ENCODE data around the gene SLC25A1.

SLC25A1 gene

GRCh38 chr22:19197997-19198865 is 19.7 kb upstream of the SLC25A1 start:
- H3K36me3 ChIP-seq (replicated peaks; ENCODE audit: low read depth, low read length), result no peaks in the 10 kb centered on the region
- H3K9ac ChIP-seq (ENCODE audit: low read length), result no peak overlapping the region
- H3K27me3 ChIP-seq (ENCODE audit: low read depth, low read length), result no peaks in the 10 kb centered on the region
- H2AFZ ChIP-seq (ENCODE audit: low read depth, low read length), result no peak overlapping the region
- no peak overlapping the region for H3K27ac ChIP-seq (ENCODE audit: low read length)
- H4K20me1 ChIP-seq (ENCODE audit: insufficient read depth, low read length), result no peaks in the 10 kb centered on the region
- H3K4me3 ChIP-seq (ENCODE audit: low read length), result no peak overlapping the region
- no peaks in the 10 kb centered on the region for H3K9me3 ChIP-seq (ENCODE audit: insufficient read depth, low read length)
- no peaks in the 10 kb centered on the region for H3K79me2 ChIP-seq (ENCODE audit: low read length)
- no peak overlapping the region for H3K4me2 ChIP-seq (ENCODE audit: low read length)
- H3K4me1 ChIP-seq (ENCODE audit: low read length), result no peaks in the 10 kb centered on the region
- TF ChIP-seq EZH2phosphoT487 (IDR thresholded peaks at IDR 0.05; ENCODE audit: low read depth), result no peak

GRCh38 chr22:19196841-19197612 is 18.5 kb upstream of the SLC25A1 start:
- H2AFZ ChIP-seq (ENCODE audit: low read depth, low read length), result no peak overlapping the region
- no peak overlapping the region for H3K4me2 ChIP-seq (ENCODE audit: low read length)
- TF ChIP-seq EZH2phosphoT487 (IDR thresholded peaks at IDR 0.05; ENCODE audit: low read depth) (no peak), CTCF (IDR thresholded peaks at IDR 0.05; ENCODE audit: low read depth, low read length) (no peak)
- no peaks in the 10 kb centered on the region for H3K36me3 ChIP-seq (replicated peaks; ENCODE audit: low read depth, low read length)
- no peaks in the 10 kb centered on the region for H3K27me3 ChIP-seq (ENCODE audit: low read depth, low read length)
- no peak overlapping the region for H3K27ac ChIP-seq (ENCODE audit: low read length)
- H3K9me3 ChIP-seq (ENCODE audit: insufficient read depth, low read length), result no peaks in the 10 kb centered on the region
- no peaks in the 10 kb centered on the region for H3K4me1 ChIP-seq (ENCODE audit: low read length)
- H4K20me1 ChIP-seq (ENCODE audit: insufficient read depth, low read length), result no peaks in the 10 kb centered on the region
- no peak overlapping the region for H3K4me3 ChIP-seq (ENCODE audit: low read length)
- H3K79me2 ChIP-seq (ENCODE audit: low read length), result no peaks in the 10 kb centered on the region
- H3K9ac ChIP-seq (ENCODE audit: low read length), result no peak overlapping the region

GRCh38 chr22:19195796-19196731 is 17.5 kb upstream of the SLC25A1 start:
- no peak overlapping the region for H3K4me2 ChIP-seq (ENCODE audit: low read length)
- no peaks in the 10 kb centered on the region for H3K27me3 ChIP-seq (ENCODE audit: low read depth, low read length)
- no peaks in the 10 kb centered on the region for H4K20me1 ChIP-seq (ENCODE audit: insufficient read depth, low read length)
- H2AFZ ChIP-seq (ENCODE audit: low read depth, low read length), result no peak overlapping the region
- H3K9me3 ChIP-seq (ENCODE audit: insufficient read depth, low read length), result no peaks in the 10 kb centered on the region
- H3K4me1 ChIP-seq (ENCODE audit: low read length), result no peaks in the 10 kb centered on the region
- H3K27ac ChIP-seq (ENCODE audit: low read length), result no peak overlapping the region
- no peaks in the 10 kb centered on the region for H3K36me3 ChIP-seq (replicated peaks; ENCODE audit: low read depth, low read length)
- H3K4me3 ChIP-seq (ENCODE audit: low read length), result no peak overlapping the region
- H3K79me2 ChIP-seq (ENCODE audit: low read length), result no peaks in the 10 kb centered on the region
- TF ChIP-seq EZH2phosphoT487 (IDR thresholded peaks at IDR 0.05; ENCODE audit: low read depth) (no peak), CTCF (IDR thresholded peaks at IDR 0.05; ENCODE audit: low read depth, low read length) (no peak)
- no peak overlapping the region for H3K9ac ChIP-seq (ENCODE audit: low read length)

GRCh38 chr22:19194766-19195536 is 16.4 kb upstream of the SLC25A1 start:
- Histone ChIP-seq H3K4me1 (ENCODE audit: low read length) (no peaks in the 10 kb centered on the region), H3K4me3 (ENCODE audit: low read length) (no peak overlapping the region), H3K9me3 (ENCODE audit: insufficient read depth, low read length) (no peaks in the 10 kb centered on the region), H3K36me3 (replicated peaks; ENCODE audit: low read depth, low read length) (no peaks in the 10 kb centered on the region), H4K20me1 (ENCODE audit: insufficient read depth, low read length) (no peaks in the 10 kb centered on the region), H3K9ac (ENCODE audit: low read length) (no peak overlapping the region), H2AFZ (ENCODE audit: low read depth, low read length) (no peak overlapping the region), H3K79me2 (ENCODE audit: low read length) (no peaks in the 10 kb centered on the region), H3K4me2 (ENCODE audit: low read length) (no peak overlapping the region), H3K27ac (ENCODE audit: low read length) (no peak overlapping the region), H3K27me3 (ENCODE audit: low read depth, low read length) (no peaks in the 10 kb centered on the region)
- TF ChIP-seq EZH2phosphoT487 (IDR thresholded peaks at IDR 0.05; ENCODE audit: low read depth) (no peak), CTCF (IDR thresholded peaks at IDR 0.05; ENCODE audit: low read depth, low read length) (no peak)
